ENCODE results near the gene TCHP. TPM values are rescaled to one million over a fixed set of nuclear protein-coding genes. Genes with fewer than 3 reads are reported as not detected.
A peak's percentile ranks its signal among the peaks of the same experiment; 100 is the strongest.

Gene TCHP
- total RNA-seq, 1 donor from 2014 or later: 16.8 TPM

DNA sequence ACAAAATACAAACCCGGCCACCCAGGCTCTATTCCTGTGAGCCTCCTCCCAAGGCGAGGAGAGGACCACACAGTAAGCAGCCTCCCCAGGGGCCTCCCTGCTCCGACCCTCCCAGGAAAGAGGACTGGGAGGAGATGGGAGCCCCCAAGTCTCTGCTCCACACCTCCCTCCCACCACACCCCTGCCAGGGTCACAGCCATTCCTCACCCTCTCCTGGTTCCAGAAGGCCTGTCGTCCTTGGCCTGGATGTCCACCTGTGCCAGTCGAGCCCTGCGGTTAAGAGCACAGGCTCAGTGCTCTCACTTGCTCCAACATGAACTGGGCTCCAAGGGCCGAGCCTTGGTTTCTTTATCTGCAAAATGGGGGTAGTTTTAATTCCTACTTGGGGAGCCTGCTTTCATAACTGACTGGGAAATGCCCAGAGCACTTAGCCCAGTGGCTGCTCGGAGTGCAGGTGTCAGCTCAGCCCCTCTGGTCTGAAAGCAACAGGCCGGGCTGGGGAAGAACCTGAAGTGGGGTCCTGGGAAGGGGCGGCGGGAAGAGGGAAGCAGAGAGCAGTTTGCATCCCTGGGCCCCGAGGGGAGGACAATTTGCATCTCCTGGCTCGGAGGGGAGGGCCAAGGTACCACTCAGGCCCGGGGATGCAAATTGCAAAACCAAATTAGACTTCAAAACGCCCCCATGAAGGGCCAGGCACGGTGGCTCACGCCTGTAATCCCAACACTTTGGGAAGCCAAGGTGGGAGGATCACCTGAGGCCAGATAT is 23.6 kb downstream of the TCHP start:
- H3K36me3 ChIP-seq: peaks cover 40% of the 10 kb centered on the region
- H3K9me3 ChIP-seq: no peaks in the 10 kb centered on the region
- no peaks in the 10 kb centered on the region for H3K27me3 ChIP-seq (ENCODE audit: low read depth)
- intact Hi-C loops (cut with DNase I): no loop called here
- no peaks in the 10 kb centered on the region for H3K4me1 ChIP-seq
- ATAC-seq (peak in 1 of 2 donors; percentile 5), DNase-seq (no peak)
- H3K4me3 ChIP-seq: no peak overlapping the region
- TF ChIP-seq, protein P1, sequence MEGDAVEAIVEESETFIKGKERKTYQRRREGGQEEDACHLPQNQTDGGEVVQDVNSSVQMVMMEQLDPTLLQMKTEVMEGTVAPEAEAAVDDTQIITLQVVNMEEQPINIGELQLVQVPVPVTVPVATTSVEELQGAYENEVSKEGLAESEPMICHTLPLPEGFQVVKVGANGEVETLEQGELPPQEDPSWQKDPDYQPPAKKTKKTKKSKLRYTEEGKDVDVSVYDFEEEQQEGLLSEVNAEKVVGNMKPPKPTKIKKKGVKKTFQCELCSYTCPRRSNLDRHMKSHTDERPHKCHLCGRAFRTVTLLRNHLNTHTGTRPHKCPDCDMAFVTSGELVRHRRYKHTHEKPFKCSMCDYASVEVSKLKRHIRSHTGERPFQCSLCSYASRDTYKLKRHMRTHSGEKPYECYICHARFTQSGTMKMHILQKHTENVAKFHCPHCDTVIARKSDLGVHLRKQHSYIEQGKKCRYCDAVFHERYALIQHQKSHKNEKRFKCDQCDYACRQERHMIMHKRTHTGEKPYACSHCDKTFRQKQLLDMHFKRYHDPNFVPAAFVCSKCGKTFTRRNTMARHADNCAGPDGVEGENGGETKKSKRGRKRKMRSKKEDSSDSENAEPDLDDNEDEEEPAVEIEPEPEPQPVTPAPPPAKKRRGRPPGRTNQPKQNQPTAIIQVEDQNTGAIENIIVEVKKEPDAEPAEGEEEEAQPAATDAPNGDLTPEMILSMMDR (IDR thresholded peaks at IDR 0.05): no peak
- no peak overlapping the region for H3K27ac ChIP-seq

GRCh38 chr12:109925185-109925840 is 25.2 kb downstream of the TCHP start:
- Histone ChIP-seq H3K4me1 (peaks cover 16% of the 10 kb centered on the region), H3K27me3 (ENCODE audit: low read depth) (no peaks in the 10 kb centered on the region), H3K27ac (no peak overlapping the region), H3K9me3 (no peaks in the 10 kb centered on the region), H3K4me3 (no peak overlapping the region), H3K36me3 (peaks cover 33% of the 10 kb centered on the region)
- ATAC-seq: no peak
- intact Hi-C loops (cut with DNase I): no loop called here
- DNase-seq: no peak
- TF ChIP-seq, protein P1 (IDR thresholded peaks at IDR 0.05): no peak

DNA sequence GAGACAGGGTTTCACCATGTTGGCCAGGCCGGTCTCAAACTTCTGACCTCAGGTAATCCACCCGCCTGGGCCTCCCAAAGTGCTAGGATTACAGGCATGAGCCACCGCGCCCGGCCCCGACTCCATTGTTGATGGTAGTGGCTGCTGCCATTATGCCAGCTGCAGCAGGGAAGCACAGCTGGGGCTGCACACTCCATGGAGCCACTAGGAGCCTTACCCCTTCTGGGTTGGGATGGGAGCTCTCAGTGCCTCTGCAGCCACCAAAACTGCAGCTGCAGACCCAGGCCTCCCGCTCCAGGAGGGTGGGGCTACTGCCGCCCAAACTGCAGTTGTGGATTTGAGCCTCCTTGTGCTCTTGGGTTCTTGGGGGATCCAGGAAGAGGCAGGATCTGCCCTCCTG is 25.9 kb downstream of the TCHP start:
- ATAC-seq: no peak
- H3K27ac ChIP-seq: no peak overlapping the region
- peaks cover 33% of the 10 kb centered on the region for H3K36me3 ChIP-seq
- no peaks in the 10 kb centered on the region for H3K27me3 ChIP-seq (ENCODE audit: low read depth)
- no peak overlapping the region for H3K4me3 ChIP-seq
- DNase-seq: no peak
- peaks cover 17% of the 10 kb centered on the region for H3K4me1 ChIP-seq
- TF ChIP-seq, protein P1 (IDR thresholded peaks at IDR 0.05): no peak
- intact Hi-C loops (cut with DNase I): no loop called here
- H3K9me3 ChIP-seq: no peaks in the 10 kb centered on the region

DNA sequence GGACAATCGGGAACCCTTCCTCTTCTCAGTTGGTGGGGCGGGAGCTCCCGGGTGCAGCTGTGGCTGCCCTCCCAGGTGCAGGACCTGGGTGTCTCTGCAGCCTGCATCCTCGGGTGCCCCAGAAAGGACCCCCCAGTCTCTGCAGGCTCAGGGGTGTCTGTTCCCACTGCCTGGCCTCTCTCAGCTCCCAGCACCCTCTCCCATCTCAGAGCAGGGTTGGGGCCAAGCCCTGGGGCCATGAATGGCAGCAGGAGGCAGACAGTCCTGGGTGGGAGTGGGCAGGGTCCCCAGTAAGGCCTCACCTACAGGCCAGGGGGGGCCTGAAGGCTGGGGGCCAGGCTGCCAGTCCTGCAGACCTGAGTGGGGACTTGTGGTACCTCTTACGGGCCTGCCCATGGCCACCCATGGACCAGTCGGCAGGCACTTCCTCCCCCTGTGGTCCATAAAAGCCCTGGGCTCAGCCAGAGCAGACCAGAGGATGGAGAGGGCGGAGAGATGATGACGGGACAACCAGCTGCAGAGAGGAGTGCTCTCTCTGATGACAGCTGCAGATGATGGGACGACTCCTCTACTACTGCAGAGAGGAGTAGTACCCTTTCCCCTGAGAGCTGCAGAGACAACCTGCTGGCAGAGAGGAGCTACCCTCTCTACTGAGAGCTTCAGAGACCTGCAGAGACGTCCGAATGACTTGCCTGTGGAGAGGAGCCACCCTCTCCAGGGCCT is 26.6 kb downstream of the TCHP start:
- H3K9me3 ChIP-seq: no peaks in the 10 kb centered on the region
- no peak overlapping the region for H3K4me3 ChIP-seq
- no peak for DNase-seq
- TF ChIP-seq, protein P1 (IDR thresholded peaks at IDR 0.05): no peak
- H3K27me3 ChIP-seq (ENCODE audit: low read depth): no peaks in the 10 kb centered on the region
- intact Hi-C loops (cut with DNase I): no loop called here
- H3K27ac ChIP-seq: no peak overlapping the region
- H3K36me3 ChIP-seq: peaks cover 34% of the 10 kb centered on the region
- H3K4me1 ChIP-seq: peaks cover 17% of the 10 kb centered on the region
- no peak for ATAC-seq

DNA sequence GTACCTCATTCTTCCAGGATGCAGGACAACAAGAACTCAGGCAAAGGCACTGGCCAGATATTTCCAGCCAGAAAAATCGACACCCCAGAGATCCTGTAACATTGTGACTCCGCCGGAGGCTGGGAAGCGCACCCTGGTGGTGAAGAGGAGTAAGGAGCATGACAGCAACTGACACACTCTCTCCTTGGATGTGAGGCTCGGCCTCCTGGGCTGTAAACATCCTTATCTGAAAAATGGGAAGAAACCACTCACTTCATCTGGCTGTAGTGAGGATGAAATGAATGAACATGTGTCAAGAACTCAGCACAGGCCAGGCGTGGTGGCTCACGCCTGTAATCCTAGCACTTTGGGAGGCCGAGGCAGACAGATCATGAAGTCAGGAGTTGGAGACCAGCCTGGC is 27.5 kb downstream of the TCHP start:
- DNase-seq: no peak
- Histone ChIP-seq H3K27me3 (ENCODE audit: low read depth) (no peaks in the 10 kb centered on the region), H3K27ac (no peak overlapping the region), H3K9me3 (no peaks in the 10 kb centered on the region), H3K36me3 (peaks cover 39% of the 10 kb centered on the region), H3K4me3 (no peak overlapping the region), H3K4me1 (peaks cover 17% of the 10 kb centered on the region)
- peak in 1 of 2 donors; percentile 50 for ATAC-seq
- TF ChIP-seq, protein P1 (IDR thresholded peaks at IDR 0.05): peak; percentile 54
- intact Hi-C loops (cut with DNase I): no loop called here

All from lower lobe of right lung (tissue), 2 donors.